IMR-90 (cell line): ENCODE data around the gene IFNG-AS1. TPM values are rescaled to one million over a fixed set of nuclear protein-coding genes. Genes with fewer than 3 reads are reported as not detected.

Experiments used
- ATAC-seq: fragments of 200-7000 bp; cut with Tn5 transposase; 2 replicates; pipeline ENCODE4 v1.9.1; 2020; ENCODE audit warnings: low read depth, mild to moderate bottlenecking, moderate library complexity
- BruUV-seq: library from RNA; stranded (reverse); fragments of 400-500 nt; replicated peaks from 2 replicates; lab custom pipeline; 2021; lab: Mats Ljungman, UMichigan
- CTCF ChIA-PET: fragments of 300-600 bp; formaldehyde crosslinking; extraction: SDS; loops from one replicate; lab custom pipeline; 2021; ENCODE audit warnings: antibody characterized with exemption; lab: Yijun Ruan, JAX
- POLR2A ChIA-PET: fragments of 300-600 bp; sonication (Branson Sonifier 250); formaldehyde crosslinking; loops from one replicate; lab custom pipeline; 2022; ENCODE audit warnings: antibody characterized with exemption; ENCODE audit not compliant: unreplicated experiment; lab: Charles Lee
- DNase-seq: peaks from one replicate; pipeline ENCODE4 v3.0.0; 2013
- H2AFZ ChIP-seq: replicated peaks from 2 replicates; pipeline ENCODE3; 2013; ENCODE audit warnings: low read length, mild to moderate bottlenecking; ENCODE audit not compliant: poor library complexity
- H2AK5ac ChIP-seq: 2 replicates; pipeline ENCODE4 v1.6.1; 2013; ENCODE audit warnings: low read depth, low read length, inconsistent platforms
- H2AK9ac ChIP-seq: replicated peaks from 2 replicates; pipeline ENCODE3; 2013; ENCODE audit warnings: mild to moderate bottlenecking, low read depth, low read length, moderate library complexity; ENCODE audit not compliant: poor library complexity
- H2BK120ac ChIP-seq: 2 replicates; pipeline ENCODE4 v1.6.1; 2013; ENCODE audit warnings: low read depth, low read length, inconsistent platforms
- H2BK15ac ChIP-seq: 3 replicates; pipeline ENCODE4 v1.6.1; 2013; ENCODE audit warnings: low read depth, low read length, inconsistent platforms
- H2BK20ac ChIP-seq: 2 replicates; pipeline ENCODE4 v1.6.1; 2013; ENCODE audit warnings: low read depth, mild to moderate bottlenecking, inconsistent platforms, low read length, moderate library complexity
- H2BK5ac ChIP-seq: 2 replicates; pipeline ENCODE4 v1.6.1; 2013; ENCODE audit warnings: mild to moderate bottlenecking, low read depth, low read length, inconsistent platforms; ENCODE audit not compliant: poor library complexity, severe bottlenecking
- H3K14ac ChIP-seq: replicated peaks from 2 replicates; pipeline ENCODE4 v1.6.1; 2013; ENCODE audit warnings: low read depth, low read length, inconsistent platforms
- H3K18ac ChIP-seq: 2 replicates; pipeline ENCODE4 v1.6.1; 2013; ENCODE audit warnings: low read depth, low read length, control low read depth
- H3K23ac ChIP-seq: 2 replicates; pipeline ENCODE4 v1.6.1; 2013; ENCODE audit warnings: low read depth, low read length, inconsistent platforms
- H3K27ac ChIP-seq: 2 replicates; pipeline ENCODE4 v1.5.1; 2013; ENCODE audit warnings: mild to moderate bottlenecking, control low read depth, low read length; ENCODE audit not compliant: insufficient read depth
- H3K27me3 ChIP-seq: 2 replicates; pipeline ENCODE4 v1.6.1; 2013; ENCODE audit warnings: low read length; ENCODE audit not compliant: control insufficient read depth, insufficient read depth
- H3K36me3 ChIP-seq: 2 replicates; pipeline ENCODE4 v1.6.1; 2013; ENCODE audit warnings: low read length, mixed read lengths; ENCODE audit not compliant: control insufficient read depth, insufficient read depth
- H3K4ac ChIP-seq: 2 replicates; pipeline ENCODE4 v1.6.1; 2013; ENCODE audit warnings: low read depth, low read length, inconsistent platforms
- H3K4me1 ChIP-seq: 2 replicates; pipeline ENCODE4 v1.6.1; 2013; ENCODE audit warnings: low read length, mixed read lengths; ENCODE audit not compliant: control insufficient read depth, insufficient read depth
- H3K4me2 ChIP-seq: 2 replicates; pipeline ENCODE4 v1.6.1; 2013; ENCODE audit warnings: low read depth, mild to moderate bottlenecking, control low read depth, low read length, moderate library complexity
- H3K4me3 ChIP-seq: 2 replicates; pipeline ENCODE4 v1.5.1; 2013; ENCODE audit warnings: low read depth, mild to moderate bottlenecking, control low read depth, low read length, moderate library complexity; ENCODE audit not compliant: insufficient read depth
- H3K56ac ChIP-seq: 2 replicates; pipeline ENCODE4 v1.6.1; 2013; ENCODE audit warnings: low read length, inconsistent platforms; ENCODE audit not compliant: insufficient read depth; ENCODE audit errors: extremely low read depth
- H3K79me1 ChIP-seq, 2 experiments: 2 replicates each; pipeline ENCODE4 v1.6.1; 2013; ENCODE audit warnings: low read length in 2 of 2, inconsistent platforms in 1 of 2, low read depth in 1 of 2
- H3K9ac ChIP-seq: 2 replicates; pipeline ENCODE4 v1.6.1; 2013; ENCODE audit warnings: low read depth, low read length, control low read depth
- H3K9me1 ChIP-seq: 2 replicates; pipeline ENCODE4 v1.6.1; 2013; ENCODE audit warnings: low read length, inconsistent platforms; ENCODE audit not compliant: insufficient read depth
- H3K9me3 ChIP-seq: 2 replicates; pipeline ENCODE4 v1.6.1; 2013; ENCODE audit warnings: low read length; ENCODE audit not compliant: control insufficient read depth, insufficient read depth
- H4K20me1 ChIP-seq: 2 replicates; pipeline ENCODE4 v1.6.1; 2013; ENCODE audit warnings: low read length, inconsistent platforms; ENCODE audit not compliant: insufficient read depth
- H4K5ac ChIP-seq: 2 replicates; pipeline ENCODE4 v1.6.1; 2013; ENCODE audit warnings: mild to moderate bottlenecking, low read depth, low read length, control low read depth
- H4K8ac ChIP-seq, 2 experiments: 2 replicates each; pipeline ENCODE4 v1.6.1; 2013; ENCODE audit warnings: low read depth in 2 of 2, low read length in 2 of 2, control low read depth in 1 of 2, inconsistent platforms in 1 of 2
- H4K91ac ChIP-seq: 2 replicates; pipeline ENCODE4 v1.6.1; 2013; ENCODE audit warnings: low read depth, low read length, inconsistent platforms; ENCODE audit not compliant: insufficient read depth
- BHLHE40 ChIP-seq: fragments of 150-350 bp; IDR thresholded peaks from 2 replicates; pipeline ENCODE4 v1.6.1; 2016; ENCODE audit warnings: mild to moderate bottlenecking, low read depth, low read length
- CEBPB ChIP-seq: IDR thresholded peaks from 2 replicates; pipeline ENCODE4 v1.6.1; 2012; ENCODE audit warnings: low read depth, low read length, improper control_type of control experiment
- MAFK ChIP-seq: IDR thresholded peaks from 2 replicates; pipeline ENCODE4 v1.6.1; 2012; ENCODE audit warnings: low read depth, low read length, improper control_type of control experiment
- NFE2L2 ChIP-seq: fragments of 150-350 bp; IDR thresholded peaks from 2 replicates; pipeline ENCODE4 v1.6.1; 2016; ENCODE audit warnings: low read depth, mild to moderate bottlenecking, low read length
- POLR2A ChIP-seq: IDR thresholded peaks from 2 replicates; pipeline ENCODE4 v1.6.1; 2012; ENCODE audit warnings: mild to moderate bottlenecking, low read depth, low read length
- RAD21 ChIP-seq: IDR thresholded peaks from 2 replicates; pipeline ENCODE4 v1.6.1; 2012; ENCODE audit warnings: low read length, improper control_type of control experiment
- RFX5 ChIP-seq: IDR thresholded peaks from 2 replicates; pipeline ENCODE4 v1.8.0; 2012; ENCODE audit warnings: low read depth, mild to moderate bottlenecking, low read length, moderate library complexity
- SMC3 ChIP-seq: fragments of 150-350 bp; IDR thresholded peaks from 2 replicates; pipeline ENCODE4 v1.6.1; 2016; ENCODE audit warnings: low read depth, mild to moderate bottlenecking, antibody characterized with exemption, low read length, moderate library complexity
- USF2 ChIP-seq: fragments of 150-350 bp; IDR thresholded peaks from 2 replicates; pipeline ENCODE4 v1.6.1; 2017; ENCODE audit warnings: mild to moderate bottlenecking, antibody characterized with exemption, low read length, low read depth
- WGBS, 2 experiments: methylation state at CpG; one replicate each; pipeline versions ENCODE4 v1.1.5 to v1.1.7; 2013; ENCODE audit warnings: missing lambda C conversion rate in 2 of 2; ENCODE audit not compliant: insufficient read length in 1 of 2; ENCODE audit errors: extremely low coverage in 2 of 2; 5-methylcytosine and 5-hydroxymethylcytosine counted together
- dilution Hi-C: fragments of 300-500 bp; cut with HindIII; formaldehyde crosslinking; loops from one replicate; pipeline ENCODE4 v1.14.3; 2018; ENCODE audit warnings: low sequenced_read_pairs; ENCODE audit not compliant: unreplicated experiment
- in situ Hi-C: fragments of 300-500 bp; cut with MboI; formaldehyde crosslinking; loops from 3 replicates; pipeline ENCODE4 v1.14.3; 2019; ENCODE audit warnings: low sequenced_read_pairs, inconsistent platforms, mixed read lengths
- intact Hi-C: fragments of 100-400 bp; cut with micrococcal nuclease; formaldehyde crosslinking; loops from 2 replicates; pipeline ENCODE4 v1.10.0; 2022
- polyA plus RNA-seq, 3 experiments: library from polyadenylated mRNA; depleted of rRNA; stranded (reverse); fragments of >200 nt; gene quantifications; 2 replicates each; pipeline ENCODE4 v1.2.3, GENCODE V29; 2012; ENCODE audit warnings: low replicate concordance in 1 of 3
- total RNA-seq: library from RNA; depleted of rRNA; stranded (reverse); fragments of >200 nt; gene quantifications from 2 replicates; pipeline ENCODE4 v1.2.3, GENCODE V29; 2012
- TF ChIP-seq, protein P1 (sequence below): fragments of 150-350 bp; IDR thresholded peaks from 2 replicates; pipeline ENCODE4 v1.6.1; 2016; ENCODE audit warnings: low read depth, mild to moderate bottlenecking, low read length, moderate library complexity, borderline replicate concordance

The IFNG-AS1 gene
- total and polyA plus RNA-seq, 2 of the 4 experiments (the other 2 are of a cell fraction) = not detected

- no peak overlapping the region for H3K18ac ChIP-seq
- H3K23ac ChIP-seq = no peak overlapping the region
- H3K14ac ChIP-seq = no peak overlapping the region
- dilution Hi-C loops = no loop called here
- no peak overlapping the region for H3K4ac ChIP-seq
- H4K20me1 ChIP-seq = no peaks in the 10 kb centered on the region
- H2BK20ac ChIP-seq = no peak overlapping the region
- H2AFZ ChIP-seq = no peak overlapping the region
- intact Hi-C loops = no loop called here
- DNase-seq (no peak), ATAC-seq (no peak)
- no peak overlapping the region for H3K4me2 ChIP-seq
- in situ Hi-C loops = no loop called here
- H3K27ac ChIP-seq = no peak overlapping the region
- no peak overlapping the region for H3K9ac ChIP-seq
- ChIA-PET POLR2A (no interaction called here), CTCF (no interaction called here)
- BruUV-seq = no TSS peak
- no peak overlapping the region for H2AK5ac ChIP-seq
- no peak overlapping the region for H2AK9ac ChIP-seq
- H2BK5ac ChIP-seq = no peak overlapping the region
- no peak overlapping the region for H4K8ac ChIP-seq
- no peaks in the 10 kb centered on the region for H3K36me3 ChIP-seq
- TF ChIP-seq USF2 = no peak
- TF ChIP-seq NFE2L2 = no peak
- TF ChIP-seq CEBPB = no peak
- TF ChIP-seq POLR2A = no peak
- no peak for TF ChIP-seq BHLHE40
- no peak for TF ChIP-seq MAFK
- no peak for TF ChIP-seq RFX5
- TF ChIP-seq RAD21 = no peak
- TF ChIP-seq, protein P1, sequence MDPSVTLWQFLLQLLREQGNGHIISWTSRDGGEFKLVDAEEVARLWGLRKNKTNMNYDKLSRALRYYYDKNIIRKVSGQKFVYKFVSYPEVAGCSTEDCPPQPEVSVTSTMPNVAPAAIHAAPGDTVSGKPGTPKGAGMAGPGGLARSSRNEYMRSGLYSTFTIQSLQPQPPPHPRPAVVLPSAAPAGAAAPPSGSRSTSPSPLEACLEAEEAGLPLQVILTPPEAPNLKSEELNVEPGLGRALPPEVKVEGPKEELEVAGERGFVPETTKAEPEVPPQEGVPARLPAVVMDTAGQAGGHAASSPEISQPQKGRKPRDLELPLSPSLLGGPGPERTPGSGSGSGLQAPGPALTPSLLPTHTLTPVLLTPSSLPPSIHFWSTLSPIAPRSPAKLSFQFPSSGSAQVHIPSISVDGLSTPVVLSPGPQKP = no peak
- no peak for TF ChIP-seq SMC3
- no peak overlapping the region for H2BK15ac ChIP-seq
- 29% methylated on average over 1 of the region's 4 CpGs; no CpG with 5 or more reads in 1 of the 2 experiments for WGBS, 2 experiments
- no peak overlapping the region for H4K91ac ChIP-seq
- no peak overlapping the region for H3K4me3 ChIP-seq
- no peaks in the 10 kb centered on the region for H3K9me1 ChIP-seq
- H4K5ac ChIP-seq = no peak overlapping the region
- H3K79me1 ChIP-seq = no peaks in the 10 kb centered on the region
- no peaks in the 10 kb centered on the region for H3K9me3 ChIP-seq
- 0 out of 2 replicates have a peak, but pooled peaks cover 5% of the 10 kb centered on the region for H3K27me3 ChIP-seq
- H3K4me1 ChIP-seq = no peaks in the 10 kb centered on the region
- no peak overlapping the region for H3K56ac ChIP-seq
- no peak overlapping the region for H2BK120ac ChIP-seq
Measured at GRCh38 chr12:67957383-67957782, 31.9 kb upstream of the IFNG-AS1 start.
